ENCODE data around the gene UPF3A.

- TF ChIP-seq CTCF (IDR thresholded peaks at IDR 0.05; ENCODE audit: insufficient read depth, low read length) (no peak), REST (IDR thresholded peaks at IDR 0.05; ENCODE audit: insufficient replicate concordance, low read depth) (no peak), GABPA (IDR thresholded peaks at IDR 0.05; ENCODE audit: low read depth) (no peak)
Observed at GRCh38 chr13:114341003-114341777, 59.8 kb downstream of the UPF3A start.

All from HL-60 (cell line).